Kidney (tissue), 14 donors: ENCODE results near the gene LRRK1. TPM values are rescaled to one million over a fixed set of nuclear protein-coding genes. Genes with fewer than 3 reads are reported as not detected.

Experiments used
- DNase-seq, 5 donors: peaks; one replicate each; pipeline ENCODE4 v3.0.0-alpha.2; 2013 to 2020
- FAIRE-seq: peaks from 2 replicates; lab custom pipeline; 2012; peaks lifted over from hg19 to GRCh38; lab: Jason Lieb, UNC
- H3K27ac ChIP-seq, 2 donors: one replicate each; pipeline ENCODE4 v1.7.0; 2013; ENCODE audit warnings: low read depth in 2 of 2, low read length in 2 of 2, inconsistent platforms in 1 of 2
- H3K27me3 ChIP-seq: one replicate; pipeline ENCODE4 v1.7.1; 2013; ENCODE audit warnings: low read length, inconsistent platforms; ENCODE audit not compliant: control insufficient read depth, insufficient read depth
- H3K36me3 ChIP-seq, 3 donors: one replicate each; pipeline versions ENCODE4 v1.7.0 to v1.7.1; 2013; ENCODE audit warnings: low read length in 3 of 3, control low read depth in 1 of 3, inconsistent platforms in 1 of 3; ENCODE audit not compliant: insufficient read depth in 3 of 3, control insufficient read depth in 2 of 3
- H3K4me1 ChIP-seq, 3 donors: one replicate each; pipeline versions ENCODE4 v1.7.0 to v1.7.1; 2013; ENCODE audit warnings: low read length in 3 of 3, inconsistent platforms in 1 of 3, low read depth in 1 of 3; ENCODE audit not compliant: control insufficient read depth in 2 of 3, insufficient read depth in 2 of 3
- H3K4me3 ChIP-seq, 3 donors: one replicate each; pipeline versions ENCODE4 v1.7.0 to v1.8.1; 2013; ENCODE audit warnings: low read length in 3 of 3, control low read depth in 1 of 3, inconsistent platforms in 1 of 3
- H3K9ac ChIP-seq, 3 donors: one replicate each; pipeline versions ENCODE4 v1.7.0 to v1.7.1; 2013; ENCODE audit warnings: low read length in 3 of 3, control low read depth in 1 of 3, inconsistent platforms in 1 of 3
- H3K9me3 ChIP-seq, 3 donors: one replicate each; pipeline versions ENCODE4 v1.7.0 to v1.7.1; 2013; ENCODE audit warnings: low read length in 3 of 3, control low read depth in 1 of 3, inconsistent platforms in 1 of 3; ENCODE audit not compliant: control insufficient read depth in 2 of 3, insufficient read depth in 1 of 3
- intact Hi-C: fragments of 100-400 bp; cut with DNase I; formaldehyde crosslinking; loops from one replicate; pipeline ENCODE4 v1.11.1; 2022
- polyA plus RNA-seq: library from polyadenylated mRNA; stranded (reverse); fragments of 350-450 nt; fragmentation: Illumina TruSeq; extraction: RNeasy Lipid Tissue Mini Kit (QIAGEN cat#74804); gene quantifications from one replicate; pipeline ENCODE4 v1.2.3, GENCODE V29; 2014; ENCODE audit warnings: low read depth, low replicate concordance; ENCODE audit not compliant: insufficient read depth
- total RNA-seq: library from RNA; stranded (reverse); fragmentation: NEBNext Ultra II Directional; extraction: Animal tissue kit (Norgen Biotek cat#: 25700); gene quantifications from one replicate; pipeline ENCODE4 v1.2.1, GENCODE V29; 2021
- TF ChIP-seq, protein P1 (sequence below): IDR thresholded peaks from 3 replicates; pipeline ENCODE4 v1.5.1; 2012; ENCODE audit warnings: mild to moderate bottlenecking, moderate library complexity, borderline replicate concordance; ENCODE audit not compliant: insufficient read depth; ENCODE audit errors: extremely low read depth
- donor health status: control.
- donor health status: control.
- donor health status: control.
- donor health status: control.
- donor health status: control.
- donor health status: DM: yes; HTN: yes; CAD: no.
- donor health status: Normal renal cell carcinoma (clear cell type).

Gene LRRK1
- total and polyA plus RNA-seq, 2 donors from 2014 or later, result 1.1 to 24.9 TPM

DNA sequence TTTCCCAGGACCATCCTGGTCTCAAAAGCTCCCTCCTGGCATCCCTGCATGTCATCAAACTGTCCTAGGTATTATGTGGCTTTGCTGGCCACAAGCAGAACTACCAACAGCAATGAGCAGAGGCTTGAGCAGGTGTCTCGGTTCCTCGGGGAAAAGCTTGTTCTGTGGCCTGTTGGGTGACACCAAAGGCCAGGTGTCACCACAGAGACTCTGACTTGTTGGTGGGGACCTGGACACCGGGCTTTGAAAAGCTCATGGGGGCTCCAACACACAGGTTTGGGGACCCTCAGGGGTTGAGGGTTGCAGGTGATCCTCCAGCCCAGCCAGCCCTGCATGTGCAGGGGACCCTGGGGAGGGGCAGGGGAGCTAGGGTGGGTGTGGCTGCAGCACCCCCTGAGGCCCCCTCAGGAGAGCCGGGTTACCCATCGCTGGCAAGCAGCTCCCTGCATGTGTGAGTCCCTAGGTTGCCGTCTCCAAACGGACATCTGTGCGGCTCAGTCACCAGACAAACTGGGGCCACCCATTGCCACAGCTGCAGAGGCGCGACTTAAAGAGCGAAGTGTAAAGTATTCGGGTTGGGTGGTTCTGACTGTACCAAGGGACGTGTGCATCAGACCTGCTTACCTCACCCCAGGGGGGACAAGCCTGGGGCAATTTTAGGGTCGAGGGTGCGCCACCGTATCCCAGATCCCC lies 192.6 kb downstream of the LRRK1 start:
- Histone ChIP-seq H3K36me3 (no peaks in the 10 kb centered on the region), H3K9me3 (no peaks in the 10 kb centered on the region), H3K27ac (no peak overlapping the region), H3K4me1 (no peaks in the 10 kb centered on the region), H3K27me3 (no peaks in the 10 kb centered on the region), H3K9ac (no peak overlapping the region), H3K4me3 (no peak overlapping the region)
- no peak for DNase-seq
- TF ChIP-seq, protein P1, sequence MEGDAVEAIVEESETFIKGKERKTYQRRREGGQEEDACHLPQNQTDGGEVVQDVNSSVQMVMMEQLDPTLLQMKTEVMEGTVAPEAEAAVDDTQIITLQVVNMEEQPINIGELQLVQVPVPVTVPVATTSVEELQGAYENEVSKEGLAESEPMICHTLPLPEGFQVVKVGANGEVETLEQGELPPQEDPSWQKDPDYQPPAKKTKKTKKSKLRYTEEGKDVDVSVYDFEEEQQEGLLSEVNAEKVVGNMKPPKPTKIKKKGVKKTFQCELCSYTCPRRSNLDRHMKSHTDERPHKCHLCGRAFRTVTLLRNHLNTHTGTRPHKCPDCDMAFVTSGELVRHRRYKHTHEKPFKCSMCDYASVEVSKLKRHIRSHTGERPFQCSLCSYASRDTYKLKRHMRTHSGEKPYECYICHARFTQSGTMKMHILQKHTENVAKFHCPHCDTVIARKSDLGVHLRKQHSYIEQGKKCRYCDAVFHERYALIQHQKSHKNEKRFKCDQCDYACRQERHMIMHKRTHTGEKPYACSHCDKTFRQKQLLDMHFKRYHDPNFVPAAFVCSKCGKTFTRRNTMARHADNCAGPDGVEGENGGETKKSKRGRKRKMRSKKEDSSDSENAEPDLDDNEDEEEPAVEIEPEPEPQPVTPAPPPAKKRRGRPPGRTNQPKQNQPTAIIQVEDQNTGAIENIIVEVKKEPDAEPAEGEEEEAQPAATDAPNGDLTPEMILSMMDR, result no peak
- intact Hi-C loops, result no loop called here
- no peak for FAIRE-seq

- Histone ChIP-seq H3K4me3 (no peak overlapping the region), H3K36me3 (no peaks in the 10 kb centered on the region), H3K9me3 (no peaks in the 10 kb centered on the region), H3K27ac (no peak overlapping the region), H3K4me1 (no peaks in the 10 kb centered on the region), H3K27me3 (no peaks in the 10 kb centered on the region), H3K9ac (no peak overlapping the region)
- DNase-seq (peak in 1 of 5 donors; percentile 22), FAIRE-seq (no peak)
- intact Hi-C loops, result no loop called here
- TF ChIP-seq, protein P1, result no peak
Observed at GRCh38 chr15:101112336-101113113, 193.4 kb downstream of the LRRK1 start.

GRCh38 chr15:101113114-101114005 lies 194.2 kb downstream of the LRRK1 start:
- Histone ChIP-seq H3K4me1 (no peaks in the 10 kb centered on the region), H3K27me3 (no peaks in the 10 kb centered on the region), H3K36me3 (no peaks in the 10 kb centered on the region), H3K9ac (no peak overlapping the region), H3K27ac (no peak overlapping the region), H3K4me3 (no peak overlapping the region), H3K9me3 (no peaks in the 10 kb centered on the region)
- intact Hi-C loops, result no loop called here
- DNase-seq (no peak), FAIRE-seq (no peak)
- TF ChIP-seq, protein P1, result no peak
